ENCODE measurements around the gene DNM3. TPM values are rescaled to one million over a fixed set of nuclear protein-coding genes. Genes with fewer than 3 reads are reported as not detected.
A peak's percentile ranks its signal among the peaks of the same experiment; 100 is the strongest.

Gene DNM3
- total RNA-seq, 3 donors from 2014 or later (not counting 1 experiment from before 2014, with no cell fraction given), result 2.5 to 3.3 (median 2.8) TPM

DNA sequence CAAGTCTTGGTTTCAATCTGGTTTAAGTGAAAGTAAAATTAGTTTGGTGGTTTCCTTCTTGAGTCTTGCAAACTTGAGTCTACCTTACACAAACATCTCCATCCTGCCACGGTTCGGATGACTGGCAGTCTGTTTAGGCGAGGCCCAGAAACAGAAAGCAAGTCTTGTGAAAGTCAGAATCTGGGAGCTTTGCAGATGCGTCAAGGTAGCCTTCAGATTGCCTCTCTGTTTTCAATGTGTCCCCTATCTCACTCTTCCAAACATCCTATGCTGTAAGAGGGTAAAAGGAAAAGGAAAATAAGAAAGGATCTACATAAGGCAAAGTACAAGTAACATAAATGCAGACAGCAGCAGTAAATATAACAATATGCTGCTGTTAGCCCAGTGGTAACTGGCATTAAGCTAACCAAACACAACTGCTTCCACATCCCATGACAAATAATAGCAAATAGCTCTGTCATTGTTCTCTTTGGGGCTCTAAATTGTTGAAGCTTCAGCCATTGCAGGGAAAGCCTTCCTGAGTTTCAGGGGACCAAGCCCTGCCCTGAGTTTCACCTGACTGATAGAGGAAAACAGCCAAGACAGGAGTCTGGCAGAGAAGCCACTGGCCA lies 552.9 kb downstream of the DNM3 start:
- ATAC-seq, result peak; percentile 89 to 98 (median 97)
- Mint-ChIP-seq H3K4me1 (peaks cover 35 to 38% of the 10 kb centered on the region in 2 donors), H3K9me3 (no peaks in the 10 kb centered on the region), H3K27ac (peak overlapping the region; percentile 77 to 90), H3K4me3 (peak overlapping the region; percentile 45), H3K36me3 (no peaks in the 10 kb centered on the region), H3K27me3 (ENCODE audit: low read depth in 2 of 2) (no peaks in the 10 kb centered on the region)
- peak; percentile 35 to 85 for DNase-seq
- intact Hi-C loops (cut with micrococcal nuclease), result loop anchor here (1.0 to 2.0 kb wide), 3 partner anchors 13 to 213 kb away; no protein-coding TSS in a partner anchor
- 0% methylated on average over 4 of the region's 4 CpGs for WGBS (ENCODE audit: insufficient coverage)
- no peak for TF ChIP-seq CTCF (IDR thresholded peaks at IDR 0.05)
- H3K4me1 ChIP-seq (ENCODE audit: control insufficient read depth, insufficient read depth, low read length), result peaks cover 19% of the 10 kb centered on the region
- no peaks in the 10 kb centered on the region for H3K36me3 ChIP-seq (ENCODE audit: control insufficient read depth, insufficient read depth, low read length)
- no peaks in the 10 kb centered on the region for H3K27me3 ChIP-seq (ENCODE audit: control insufficient read depth, insufficient read depth, low read length)
- no peaks in the 10 kb centered on the region for H3K9me3 ChIP-seq (ENCODE audit: control insufficient read depth, insufficient read depth, low read length)
- H3K27ac ChIP-seq (ENCODE audit: low read length), result peak overlapping the region; percentile 80
- no peak overlapping the region for H3K4me3 ChIP-seq (ENCODE audit: low read length)

DNA sequence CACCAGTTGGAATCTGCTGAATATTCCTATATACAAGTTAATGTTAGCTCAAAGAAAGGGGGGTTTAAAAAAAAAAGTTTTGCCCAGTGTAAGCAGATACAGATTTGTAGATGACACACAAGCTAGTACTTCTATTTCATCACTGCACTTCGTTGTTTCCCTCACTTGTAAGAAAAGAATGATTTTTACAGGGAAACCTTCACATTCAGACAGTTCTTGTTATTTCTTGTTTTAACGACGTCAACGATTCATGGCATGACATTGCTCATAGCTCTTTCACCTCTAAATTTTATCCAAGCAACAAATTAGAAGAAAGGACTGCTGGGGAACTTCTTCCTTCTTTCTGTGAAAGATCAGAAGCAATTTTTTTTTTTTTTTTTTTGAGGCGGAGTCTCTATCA lies 553.5 kb downstream of the DNM3 start:
- intact Hi-C loops (cut with micrococcal nuclease), result loop anchor here (1.0 to 2.0 kb wide), 3 partner anchors 14 to 214 kb away; no protein-coding TSS in a partner anchor
- H3K36me3 Mint-ChIP-seq, result no peaks in the 10 kb centered on the region
- ATAC-seq (no peak), DNase-seq (no peak)
- no peak overlapping the region for H3K4me3 ChIP-seq (ENCODE audit: low read length)
- H3K9me3 ChIP-seq (ENCODE audit: control insufficient read depth, insufficient read depth, low read length), result no peaks in the 10 kb centered on the region
- TF ChIP-seq CTCF (IDR thresholded peaks at IDR 0.05), result no peak
- H3K4me1 Mint-ChIP-seq, result peaks cover 40 to 44% of the 10 kb centered on the region in 2 donors
- H3K4me3 Mint-ChIP-seq, result peak overlapping the region; percentile 61
- H3K36me3 ChIP-seq (ENCODE audit: control insufficient read depth, insufficient read depth, low read length), result no peaks in the 10 kb centered on the region
- H3K4me1 ChIP-seq (ENCODE audit: control insufficient read depth, insufficient read depth, low read length), result peaks cover 20% of the 10 kb centered on the region
- no peaks in the 10 kb centered on the region for H3K27me3 Mint-ChIP-seq (ENCODE audit: low read depth in 2 of 2)
- H3K27ac ChIP-seq (ENCODE audit: low read length), result peak overlapping the region; percentile 80
- peak overlapping the region; percentile 77 to 90 for H3K27ac Mint-ChIP-seq
- WGBS (ENCODE audit: insufficient coverage), result 88% methylated on average over 5 of the region's 5 CpGs
- H3K27me3 ChIP-seq (ENCODE audit: control insufficient read depth, insufficient read depth, low read length), result no peaks in the 10 kb centered on the region
- H3K9me3 Mint-ChIP-seq, result no peaks in the 10 kb centered on the region

GRCh38 chr1:172395576-172395975 lies 554.3 kb downstream of the DNM3 start:
- Mint-ChIP-seq H3K9me3 (no peaks in the 10 kb centered on the region), H3K4me1 (peaks cover 47 to 48% of the 10 kb centered on the region in 2 donors), H3K36me3 (no peaks in the 10 kb centered on the region), H3K4me3 (no peak overlapping the region), H3K27ac (no peak overlapping the region), H3K27me3 (ENCODE audit: low read depth in 2 of 2) (no peaks in the 10 kb centered on the region)
- no peak overlapping the region for H3K4me3 ChIP-seq (ENCODE audit: low read length)
- DNase-seq (no peak), ATAC-seq (no peak)
- WGBS (ENCODE audit: insufficient coverage), result 100% methylated on average over 2 of the region's 3 CpGs
- intact Hi-C loops (cut with micrococcal nuclease), result loop anchor here (2.0 kb wide), 2 partner anchors 15 to 37 kb away; no protein-coding TSS in a partner anchor
- no peaks in the 10 kb centered on the region for H3K36me3 ChIP-seq (ENCODE audit: control insufficient read depth, insufficient read depth, low read length)
- H3K4me1 ChIP-seq (ENCODE audit: control insufficient read depth, insufficient read depth, low read length), result peaks cover 20% of the 10 kb centered on the region
- TF ChIP-seq CTCF (IDR thresholded peaks at IDR 0.05), result no peak
- H3K27ac ChIP-seq (ENCODE audit: low read length), result peak overlapping the region; percentile 80
- no peaks in the 10 kb centered on the region for H3K27me3 ChIP-seq (ENCODE audit: control insufficient read depth, insufficient read depth, low read length)
- H3K9me3 ChIP-seq (ENCODE audit: control insufficient read depth, insufficient read depth, low read length), result no peaks in the 10 kb centered on the region

GRCh38 chr1:172397221-172397620 lies 555.9 kb downstream of the DNM3 start:
- no peaks in the 10 kb centered on the region for H3K27me3 ChIP-seq (ENCODE audit: control insufficient read depth, insufficient read depth, low read length)
- Mint-ChIP-seq H3K27me3 (ENCODE audit: low read depth in 2 of 2) (no peaks in the 10 kb centered on the region), H3K27ac (no peak overlapping the region), H3K36me3 (no peaks in the 10 kb centered on the region), H3K4me3 (no peak overlapping the region), H3K9me3 (no peaks in the 10 kb centered on the region), H3K4me1 (peaks cover 44 to 52% of the 10 kb centered on the region in 2 donors)
- no peaks in the 10 kb centered on the region for H3K36me3 ChIP-seq (ENCODE audit: control insufficient read depth, insufficient read depth, low read length)
- no peak overlapping the region for H3K27ac ChIP-seq (ENCODE audit: low read length)
- TF ChIP-seq CTCF (IDR thresholded peaks at IDR 0.05), result no peak
- no peak overlapping the region for H3K4me3 ChIP-seq (ENCODE audit: low read length)
- no peaks in the 10 kb centered on the region for H3K9me3 ChIP-seq (ENCODE audit: control insufficient read depth, insufficient read depth, low read length)
- intact Hi-C loops (cut with micrococcal nuclease), result no loop called here
- peaks cover 20% of the 10 kb centered on the region for H3K4me1 ChIP-seq (ENCODE audit: control insufficient read depth, insufficient read depth, low read length)
- ATAC-seq, result no peak
- 71% methylated on average over 1 of the region's 3 CpGs for WGBS (ENCODE audit: insufficient coverage)
- DNase-seq, result no peak
